ENCODE data around the gene KRT75.

DNA sequence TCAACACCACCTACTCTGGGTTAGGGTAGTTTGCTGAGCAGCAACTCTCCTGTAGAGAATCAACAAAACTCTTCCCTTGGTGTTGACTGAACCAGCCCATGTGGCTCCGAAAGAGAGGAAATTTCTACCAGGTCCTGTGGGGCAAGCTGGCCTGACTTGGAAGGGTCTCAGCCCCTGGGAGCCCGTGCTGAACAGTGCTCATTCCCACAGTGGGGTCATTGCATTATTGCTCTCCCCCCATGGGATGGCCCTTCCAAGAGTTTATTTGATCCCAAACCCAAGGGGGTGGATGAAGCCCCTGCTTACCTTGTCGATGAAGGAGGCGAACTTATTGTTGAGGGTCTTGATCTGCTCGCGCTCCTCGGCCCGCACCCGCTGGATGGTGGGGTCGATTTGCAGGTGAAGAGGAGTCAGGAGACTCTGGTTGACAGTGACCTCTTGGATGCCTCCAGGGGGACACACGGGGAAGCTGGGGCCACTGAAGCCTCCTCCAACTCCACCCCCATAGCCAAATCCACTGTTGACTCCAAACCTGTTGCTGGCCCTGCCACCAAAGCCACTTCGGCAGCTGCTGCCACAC, 580 bp downstream of the KRT75 start:
- no peak for TF ChIP-seq POLR2AphosphoS5 (IDR thresholded peaks at IDR 0.05; ENCODE audit: low read depth, low read length)
- TF ChIP-seq POLR2A (IDR thresholded peaks at IDR 0.05; ENCODE audit: low read depth, low read length): no peak
- no peak for TF ChIP-seq TAF1 (IDR thresholded peaks at IDR 0.05; ENCODE audit: borderline replicate concordance, low read depth, low read length)

Data from GM12892 (cell line).